MM.1S (cell line): ENCODE data around the gene FGL2.
A peak's percentile ranks its signal among the peaks of the same experiment; 100 is the strongest.

Experiments
- DNase-seq: peaks from one replicate; pipeline ENCODE4 v3.0.0-alpha.2; 2015
- H2AFZ ChIP-seq: fragments of 300-600 bp; sonication (generic); 2 replicates; pipeline ENCODE4 v1.6.0; 2016; ENCODE audit warnings: antibody characterized with exemption, low read length
- H3F3A ChIP-seq: fragments of 300-600 bp; sonication (generic); 2 replicates; pipeline ENCODE4 v1.6.1; 2016; ENCODE audit warnings: mild to moderate bottlenecking, antibody characterized with exemption, low read length, moderate library complexity, mixed read lengths; ENCODE audit not compliant: insufficient read depth
- H3K27ac ChIP-seq: fragments of 300-600 bp; sonication (generic); 2 replicates; pipeline ENCODE4 v1.5.1; 2016; ENCODE audit warnings: mild to moderate bottlenecking, low read length
- H3K27me3 ChIP-seq: fragments of 300-600 bp; sonication (generic); replicated peaks from 2 replicates; pipeline ENCODE4 v1.6.0; 2016; ENCODE audit warnings: low read length; ENCODE audit not compliant: insufficient read depth
- H3K36me3 ChIP-seq: fragments of 300-600 bp; sonication (generic); replicated peaks from 2 replicates; pipeline ENCODE4 v1.6.1; 2016; ENCODE audit warnings: mild to moderate bottlenecking, low read length, mixed read lengths; ENCODE audit not compliant: insufficient read depth
- H3K4me1 ChIP-seq: fragments of 300-600 bp; sonication (generic); 2 replicates; pipeline ENCODE4 v1.6.1; 2016; ENCODE audit warnings: low read length, mixed read lengths
- H3K4me2 ChIP-seq: fragments of 300-600 bp; sonication (generic); 2 replicates; pipeline ENCODE4 v1.6.0; 2016; ENCODE audit warnings: low read depth, low read length
- H3K4me3 ChIP-seq: fragments of 300-600 bp; sonication (generic); 2 replicates; pipeline ENCODE4 v1.5.1; 2016; ENCODE audit warnings: low read length, mixed read lengths
- H3K79me2 ChIP-seq: fragments of 300-600 bp; sonication (generic); 2 replicates; pipeline ENCODE4 v1.6.1; 2016; ENCODE audit warnings: mixed run types, low read length, mixed read lengths
- H3K9ac ChIP-seq: fragments of 300-600 bp; sonication (generic); 2 replicates; pipeline ENCODE4 v1.6.1; 2016; ENCODE audit warnings: low read length, mixed read lengths
- H3K9me2 ChIP-seq: fragments of 300-600 bp; sonication (generic); replicated peaks from 2 replicates; pipeline ENCODE4 v1.6.1; 2016; ENCODE audit warnings: mild to moderate bottlenecking, low read length, mixed read lengths; ENCODE audit not compliant: insufficient read depth
- H3K9me3 ChIP-seq: fragments of 300-600 bp; sonication (generic); replicated peaks from 2 replicates; pipeline ENCODE4 v1.6.1; 2016; ENCODE audit warnings: mild to moderate bottlenecking, low read length, mixed read lengths; ENCODE audit not compliant: insufficient read depth
- H4K20me1 ChIP-seq: fragments of 300-600 bp; sonication (generic); 2 replicates; pipeline ENCODE4 v1.6.1; 2016; ENCODE audit warnings: mild to moderate bottlenecking, low read length, moderate library complexity, mixed read lengths; ENCODE audit not compliant: insufficient read depth
- EZH2 ChIP-seq: fragments of 300-600 bp; sonication (generic); optimal IDR thresholded peaks from 2 replicates; pipeline ENCODE3; 2017; ENCODE audit warnings: low read depth, mild to moderate bottlenecking, antibody characterized with exemption, low read length, mixed read lengths
- EZH2phosphoT487 ChIP-seq: fragments of 300-600 bp; sonication (generic); IDR thresholded peaks from 2 replicates; pipeline ENCODE4 v1.6.1; 2018; ENCODE audit warnings: antibody characterized with exemption, low read length
- TF ChIP-seq, protein P1 (sequence below): fragments of 300-600 bp; sonication (generic); IDR thresholded peaks from 2 replicates; pipeline ENCODE4 v1.5.1; 2016; ENCODE audit warnings: antibody characterized with exemption, low read length, mixed read lengths

The FGL2 gene

DNA sequence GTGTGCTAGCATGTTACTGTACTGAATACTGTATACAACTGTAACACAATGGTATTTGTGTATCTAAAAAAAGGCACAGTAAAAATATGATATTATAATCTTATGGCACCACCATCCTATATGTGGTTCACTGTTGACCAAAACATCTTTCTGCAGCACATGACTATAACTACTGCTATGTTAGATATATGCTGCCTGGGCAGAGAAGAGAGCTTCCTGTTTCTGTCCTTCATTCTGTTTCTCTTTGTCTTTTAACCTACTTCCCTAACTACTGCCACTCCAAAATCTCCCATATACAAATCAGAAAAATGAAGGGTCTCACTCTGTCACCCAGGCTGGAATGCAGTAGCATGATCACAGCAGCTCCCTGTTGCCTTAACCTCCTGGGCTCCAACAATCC, 8.8 kb upstream of the FGL2 start:
- no peaks in the 10 kb centered on the region for H3K27me3 ChIP-seq
- TF ChIP-seq, protein P1, sequence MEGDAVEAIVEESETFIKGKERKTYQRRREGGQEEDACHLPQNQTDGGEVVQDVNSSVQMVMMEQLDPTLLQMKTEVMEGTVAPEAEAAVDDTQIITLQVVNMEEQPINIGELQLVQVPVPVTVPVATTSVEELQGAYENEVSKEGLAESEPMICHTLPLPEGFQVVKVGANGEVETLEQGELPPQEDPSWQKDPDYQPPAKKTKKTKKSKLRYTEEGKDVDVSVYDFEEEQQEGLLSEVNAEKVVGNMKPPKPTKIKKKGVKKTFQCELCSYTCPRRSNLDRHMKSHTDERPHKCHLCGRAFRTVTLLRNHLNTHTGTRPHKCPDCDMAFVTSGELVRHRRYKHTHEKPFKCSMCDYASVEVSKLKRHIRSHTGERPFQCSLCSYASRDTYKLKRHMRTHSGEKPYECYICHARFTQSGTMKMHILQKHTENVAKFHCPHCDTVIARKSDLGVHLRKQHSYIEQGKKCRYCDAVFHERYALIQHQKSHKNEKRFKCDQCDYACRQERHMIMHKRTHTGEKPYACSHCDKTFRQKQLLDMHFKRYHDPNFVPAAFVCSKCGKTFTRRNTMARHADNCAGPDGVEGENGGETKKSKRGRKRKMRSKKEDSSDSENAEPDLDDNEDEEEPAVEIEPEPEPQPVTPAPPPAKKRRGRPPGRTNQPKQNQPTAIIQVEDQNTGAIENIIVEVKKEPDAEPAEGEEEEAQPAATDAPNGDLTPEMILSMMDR, result no peak
- TF ChIP-seq EZH2 (no peak), EZH2phosphoT487 (no peak)
- no peak overlapping the region for H3K9ac ChIP-seq
- H3K9me2 ChIP-seq, result no peaks in the 10 kb centered on the region
- peaks cover 6% of the 10 kb centered on the region for H3K4me1 ChIP-seq
- no peaks in the 10 kb centered on the region for H3K9me3 ChIP-seq
- H3K4me3 ChIP-seq, result no peak overlapping the region
- no peaks in the 10 kb centered on the region for H3K36me3 ChIP-seq
- H4K20me1 ChIP-seq, result no peaks in the 10 kb centered on the region
- no peak overlapping the region for H3K4me2 ChIP-seq
- DNase-seq, result no peak
- peaks cover 4% of the 10 kb centered on the region for H3F3A ChIP-seq
- H3K27ac ChIP-seq, result no peak overlapping the region
- H2AFZ ChIP-seq, result no peak overlapping the region
- no peaks in the 10 kb centered on the region for H3K79me2 ChIP-seq

DNA sequence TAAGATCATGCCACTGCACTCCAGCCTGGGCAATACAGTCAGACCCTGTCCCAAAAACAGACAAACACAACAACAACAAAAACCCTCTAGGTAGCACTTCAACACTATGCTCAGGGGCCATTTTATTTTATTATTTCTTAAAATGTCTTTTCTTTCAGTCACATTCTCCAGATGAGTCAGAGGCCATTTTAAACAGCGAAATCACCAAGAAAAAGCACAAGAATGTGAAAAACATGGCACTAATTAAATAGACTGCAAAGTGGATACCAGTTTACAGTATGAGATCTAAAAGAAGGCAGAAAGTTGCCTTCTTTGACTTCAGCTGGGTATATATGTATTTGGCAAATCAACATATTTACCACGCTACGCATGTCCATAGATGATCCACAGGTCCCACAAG, 6.1 kb upstream of the FGL2 start:
- Histone ChIP-seq H4K20me1 (no peaks in the 10 kb centered on the region), H3K9ac (no peak overlapping the region), H3F3A (peaks cover 25% of the 10 kb centered on the region), H3K27me3 (no peaks in the 10 kb centered on the region), H3K4me1 (peaks cover 28% of the 10 kb centered on the region), H3K9me2 (no peaks in the 10 kb centered on the region), H2AFZ (no peak overlapping the region), H3K4me3 (no peak overlapping the region), H3K27ac (no peak overlapping the region), H3K4me2 (no peak overlapping the region), H3K9me3 (no peaks in the 10 kb centered on the region), H3K36me3 (no peaks in the 10 kb centered on the region), H3K79me2 (no peaks in the 10 kb centered on the region)
- TF ChIP-seq EZH2, result no peak
- no peak for TF ChIP-seq EZH2phosphoT487
- TF ChIP-seq, protein P1, result no peak
- no peak for DNase-seq

DNA sequence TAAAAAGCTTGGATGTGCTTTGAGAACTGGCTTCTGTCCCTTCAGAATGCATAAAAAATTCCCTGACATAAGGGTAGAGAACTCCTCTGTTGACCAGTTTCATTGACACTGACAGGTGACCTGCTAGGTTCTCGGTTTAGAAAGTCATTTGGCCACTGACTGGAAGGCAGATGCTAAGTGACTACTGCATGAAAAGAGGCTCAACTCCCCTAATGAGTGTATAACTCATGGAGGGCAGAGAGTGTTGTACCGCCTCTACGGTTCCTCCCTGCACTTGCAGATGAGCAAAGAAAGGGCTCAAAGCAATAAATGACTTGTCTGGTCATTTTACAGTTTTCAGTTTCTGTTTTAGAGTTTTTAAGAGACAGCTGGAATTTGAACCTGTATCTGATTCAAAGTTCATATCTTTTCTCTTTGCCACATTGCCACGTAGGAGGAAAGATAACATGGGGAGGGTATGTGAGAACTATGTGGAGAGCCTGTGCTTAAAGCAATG, 2.9 kb upstream of the FGL2 start:
- peak overlapping the region; percentile 72; the same call in 1 of the 2 replicates for H3K27ac ChIP-seq

More for the DNA sequence above, 2.9 kb upstream of the FGL2 start:
- no peaks in the 10 kb centered on the region for H3K79me2 ChIP-seq
- H3K4me1 ChIP-seq, result peaks cover 46% of the 10 kb centered on the region
- H3K4me3 ChIP-seq, result peak overlapping the region; percentile 38
- H3K4me2 ChIP-seq, result peak overlapping the region; percentile 85
- TF ChIP-seq EZH2phosphoT487 (no peak), EZH2 (no peak)
- TF ChIP-seq, protein P1, result no peak; the same call in 1 of the 2 replicates
- DNase-seq, result peak; percentile 83
- no peaks in the 10 kb centered on the region for H3K9me3 ChIP-seq
- no peaks in the 10 kb centered on the region for H3K27me3 ChIP-seq
- H3K9ac ChIP-seq, result peak overlapping the region; percentile 31; the same call in 1 of the 2 replicates
- peaks cover 40% of the 10 kb centered on the region for H3F3A ChIP-seq
- no peaks in the 10 kb centered on the region for H3K36me3 ChIP-seq
- H2AFZ ChIP-seq, result peak overlapping the region; percentile 70
- no peaks in the 10 kb centered on the region for H4K20me1 ChIP-seq
- no peaks in the 10 kb centered on the region for H3K9me2 ChIP-seq
